Gastrocnemius medialis (tissue), 4 donors: ENCODE measurements around the gene NPIPB13.
"Not testable (repeated sequence)": the region's sequence is repeated elsewhere in the genome, so short reads cannot be mapped to it uniquely, and the experiment has no call there.

Source experiments
- CTCF ChIP-seq, 5 experiments: fragments of 450-650 bp in 3 of 5; fragments of 200-600 bp in 2 of 5; sonication (generic) in 2 of 5; IDR thresholded peaks in 4 of 5; conservative IDR thresholded peaks in 1 of 5; 1 replicate in 4 of 5; 2 replicates in 1 of 5; pipeline ENCODE4 v1.5.1; 2016 to 2019; ENCODE audit warnings: antibody characterized with exemption in 5 of 5, mild to moderate bottlenecking in 3 of 5, moderate library complexity in 3 of 5
- POLR2A ChIP-seq, 2 donors: fragments of 450-650 bp; IDR thresholded peaks; one replicate each; pipeline ENCODE4 v1.6.1; 2017; ENCODE audit warnings: antibody characterized with exemption in 2 of 2, mild to moderate bottlenecking in 2 of 2, moderate library complexity in 2 of 2

GRCh38 chr16:30248379-30248778, at the start of gene NPIPB13:
- TF ChIP-seq CTCF (IDR thresholded peaks at IDR 0.05 in 4 of 5, conservative IDR thresholded peaks at IDR 0.05 in 1 of 5); POLR2A (IDR thresholded peaks at IDR 0.05): not testable (repeated sequence)
